GM19438 (cell line): Measurements from ENCODE around the gene ZW10.
"Not testable (repeated sequence)": the region's sequence is repeated elsewhere in the genome, so short reads cannot be mapped to it uniquely, and the experiment has no call there.

Experiments used
- ATAC-seq: cut with Tn5 transposase; IDR thresholded peaks from one replicate; pipeline ENCODE4 v1.9.1; 2021; ENCODE audit warnings: low read depth; ENCODE audit not compliant: unreplicated experiment

ZW10 gene

GRCh38 chr11:113773416-113774173 is at the start of gene ZW10:
Gene ZW10 (minus strand): TSS chr11:113773692. CDS start chr11:113773666, 26 bp downstream.
- peak; percentile 98 for ATAC-seq

- ATAC-seq = no peak
Observed at GRCh38 chr11:113818426-113818825, 44.9 kb upstream of the ZW10 start.

GRCh38 chr11:113817626-113818025 is 44.1 kb upstream of the ZW10 start:
- no peak for ATAC-seq

GRCh38 chr11:113817162-113817561 is 43.7 kb upstream of the ZW10 start:
- ATAC-seq = no peak

- ATAC-seq = no peak
Observed at GRCh38 chr11:113814181-113814580, 40.7 kb upstream of the ZW10 start.

GRCh38 chr11:113808931-113809330 is 35.4 kb upstream of the ZW10 start:
- ATAC-seq = no peak

- ATAC-seq = no peak
Observed at GRCh38 chr11:113806406-113806805, 32.9 kb upstream of the ZW10 start.

GRCh38 chr11:113805640-113806039 is 32.1 kb upstream of the ZW10 start:
- no peak for ATAC-seq

- no peak for ATAC-seq
Observed at GRCh38 chr11:113802621-113803020, 29.1 kb upstream of the ZW10 start.

GRCh38 chr11:113796663-113797259 is 23.3 kb upstream of the ZW10 start:
- no peak for ATAC-seq

GRCh38 chr11:113789675-113790320 is 16.3 kb upstream of the ZW10 start:
- no peak for ATAC-seq

GRCh38 chr11:113789016-113789415 is 15.5 kb upstream of the ZW10 start:
- ATAC-seq = not testable (repeated sequence)

GRCh38 chr11:113782134-113782533 is 8.6 kb upstream of the ZW10 start:
- no peak for ATAC-seq

GRCh38 chr11:113781682-113782081 is 8.2 kb upstream of the ZW10 start:
- ATAC-seq = no peak

GRCh38 chr11:113779496-113779895 is 6.0 kb upstream of the ZW10 start, which contains the start of gene CLDN25:
Gene CLDN25 (plus strand): TSS chr11:113779796. CDS start chr11:113779796, 0 bp downstream.
- no peak for ATAC-seq

GRCh38 chr11:113778111-113778910 is 4.8 kb upstream of the ZW10 start:
- ATAC-seq = no peak

- no peak for ATAC-seq
Observed at GRCh38 chr11:113774174-113774503, 647 bp upstream of the ZW10 start.

- peak; percentile 26 for ATAC-seq
Observed at GRCh38 chr11:113773092-113773415, 438 bp downstream of the ZW10 start.

- no peak for ATAC-seq
Observed at GRCh38 chr11:113771964-113772363, 1.5 kb downstream of the ZW10 start.

GRCh38 chr11:113764527-113765219 is 8.8 kb downstream of the ZW10 start:
- no peak for ATAC-seq
